HEK293T (cell line): ENCODE results near the gene ZNF74.
"Not testable (repeated sequence)": the region's sequence is repeated elsewhere in the genome, so short reads cannot be mapped to it uniquely, and the experiment has no call there.

ENCODE experiments used
- CTCF ChIA-PET: fragments of 350-600 bp; formaldehyde crosslinking; extraction: SDS; loops from one replicate; lab custom pipeline; 2021; ENCODE audit warnings: antibody characterized with exemption, inconsistent platforms; lab: Yijun Ruan, JAX
- POLR2A ChIA-PET: fragments of 350-600 bp; formaldehyde crosslinking; extraction: SDS; loops from one replicate; lab custom pipeline; 2020; ENCODE audit warnings: antibody characterized with exemption, inconsistent platforms; lab: Yijun Ruan, JAX
- DNase-seq: peaks from one replicate; pipeline ENCODE4 v3.0.0; 2012; ENCODE audit warnings: mixed read lengths; ENCODE audit errors: extremely low spot score
- ARNT ChIP-seq: fragments of 450-650 bp; IDR thresholded peaks from 2 replicates; pipeline ENCODE4 v1.6.1; 2017; ENCODE audit warnings: mild to moderate bottlenecking
- BHLHE40 ChIP-seq: fragments of 450-650 bp; IDR thresholded peaks from 2 replicates; pipeline ENCODE4 v1.6.1; 2016; ENCODE audit warnings: mild to moderate bottlenecking, moderate library complexity, borderline replicate concordance
- ELF4 ChIP-seq: fragments of 450-650 bp; IDR thresholded peaks from 2 replicates; pipeline ENCODE4 v1.6.1; 2017; ENCODE audit warnings: antibody characterized with exemption
- FOXA1 ChIP-seq: fragments of 450-650 bp; IDR thresholded peaks from 2 replicates; pipeline ENCODE4 v1.6.1; 2016; ENCODE audit warnings: mild to moderate bottlenecking
- L3MBTL2 ChIP-seq: fragments of 450-650 bp; conservative IDR thresholded peaks from 2 replicates; pipeline ENCODE4 v1.6.1; 2016; ENCODE audit warnings: mild to moderate bottlenecking
- LEF1 ChIP-seq: fragments of 450-650 bp; IDR thresholded peaks from 2 replicates; pipeline ENCODE4 v1.6.1; 2017; ENCODE audit warnings: mild to moderate bottlenecking, borderline replicate concordance
- PKNOX1 ChIP-seq: fragments of 450-650 bp; IDR thresholded peaks from 2 replicates; pipeline ENCODE4 v1.6.1; 2016
- SP1 ChIP-seq: fragments of 450-650 bp; IDR thresholded peaks from 2 replicates; pipeline ENCODE4 v1.6.1; 2017
- SUZ12 ChIP-seq: fragments of 450-650 bp; IDR thresholded peaks from 2 replicates; pipeline ENCODE4 v1.6.1; 2016; ENCODE audit warnings: mild to moderate bottlenecking

ZNF74 gene

GRCh38 chr22:20393705-20394476, at the start of gene ZNF74:
TSS of gene ZNF74 (plus strand) at chr22:20394151. CDS start at chr22:20394629, 478 bp downstream.
- POLR2A ChIA-PET: interaction anchor here (0.7 to 4.2 kb wide), 14 partner anchors 10 to 140 kb away, joined by 3 to 25 read pairs (median 4); partner anchors contain the start of gene DGCR6L
- CTCF ChIA-PET: interaction anchor here (0.6 kb wide), 1 partner anchor 76 kb away, joined by 5 read pairs; no protein-coding TSS in a partner anchor
- TF ChIP-seq L3MBTL2: peak; percentile 45
- TF ChIP-seq ELF4: peak; percentile 36; the same call in 1 of the 2 replicates
- no peak for TF ChIP-seq LEF1
- DNase-seq: peak; percentile 94

- CTCF ChIA-PET, DNase-seq, POLR2A ChIA-PET: not testable (repeated sequence)
These were observed 47.4 kb upstream of the ZNF74 start for GRCh38 chr22:20346553-20346952.

- POLR2A ChIA-PET, CTCF ChIA-PET, DNase-seq: not testable (repeated sequence)
These were observed 41.4 kb upstream of the ZNF74 start for GRCh38 chr22:20352536-20352935.

GRCh38 chr22:20354238-20354975, 39.5 kb upstream of the ZNF74 start:
- TF ChIP-seq PKNOX1 (no peak), ARNT (no peak), BHLHE40 (no peak), SP1 (no peak), FOXA1 (no peak), LEF1 (no peak), SUZ12 (no peak)
- no peak for DNase-seq
- POLR2A ChIA-PET: no interaction called here
- CTCF ChIA-PET: no interaction called here

GRCh38 chr22:20355939-20356636, 37.9 kb upstream of the ZNF74 start:
- DNase-seq, CTCF ChIA-PET, POLR2A ChIA-PET: not testable (repeated sequence)

GRCh38 chr22:20356906-20357305, 37.0 kb upstream of the ZNF74 start:
- POLR2A ChIA-PET, CTCF ChIA-PET, DNase-seq: not testable (repeated sequence)

GRCh38 chr22:20357967-20358366, 36.0 kb upstream of the ZNF74 start:
- DNase-seq, POLR2A ChIA-PET, CTCF ChIA-PET: not testable (repeated sequence)

- CTCF ChIA-PET, DNase-seq, POLR2A ChIA-PET: not testable (repeated sequence)
These were observed 35.3 kb upstream of the ZNF74 start for GRCh38 chr22:20358503-20359239.

GRCh38 chr22:20360261-20360660, 33.7 kb upstream of the ZNF74 start:
- CTCF ChIA-PET, POLR2A ChIA-PET, DNase-seq: not testable (repeated sequence)

- CTCF ChIA-PET, POLR2A ChIA-PET: not testable (repeated sequence)
These were observed 32.8 kb upstream of the ZNF74 start for GRCh38 chr22:20360866-20361751.

GRCh38 chr22:20361752-20362229, 32.2 kb upstream of the ZNF74 start:
- DNase-seq, CTCF ChIA-PET, POLR2A ChIA-PET: not testable (repeated sequence)

More at GRCh38 chr22:20360866-20361751, 32.8 kb upstream of the ZNF74 start:
- not testable (repeated sequence) for DNase-seq

- CTCF ChIA-PET, POLR2A ChIA-PET, DNase-seq: not testable (repeated sequence)
These were observed 31.5 kb upstream of the ZNF74 start for GRCh38 chr22:20362403-20362802.

- CTCF ChIA-PET: not testable (repeated sequence)
These were observed 29.4 kb upstream of the ZNF74 start for GRCh38 chr22:20364335-20365260.

More at GRCh38 chr22:20364335-20365260, 29.4 kb upstream of the ZNF74 start:
- DNase-seq, POLR2A ChIA-PET: not testable (repeated sequence)
